Umbilical cord (tissue), 2 donors: ENCODE results near the gene ICAM5. TPM values are rescaled to one million over a fixed set of nuclear protein-coding genes. Genes with fewer than 3 reads are reported as not detected.
"Not testable (repeated sequence)": the region's sequence is repeated elsewhere in the genome, so short reads cannot be mapped to it uniquely, and the experiment has no call there.

Experiments used
- DNase-seq: peaks from one replicate; pipeline ENCODE4 v3.0.0-alpha.2; 2015; ENCODE audit warnings: low spot score
- total RNA-seq: library from RNA; depleted of rRNA; stranded (reverse); fragments of >200 nt; gene quantifications from one replicate; pipeline ENCODE4 v1.2.3, GENCODE V29; 2014; ENCODE audit warnings: low replicate concordance; ENCODE audit not compliant: insufficient read depth

Gene ICAM5
- 3.4 TPM for total RNA-seq

GRCh38 chr19:10289836-10290356, at the start of gene ICAM5:
Gene ICAM5, plus strand, starts transcription at chr19:10289952. Its CDS starts 92 bp downstream, at chr19:10290044.
- no peak for DNase-seq

- DNase-seq: not testable (repeated sequence)
Observed at GRCh38 chr19:10241826-10242449, 47.8 kb upstream of the ICAM5 start.

- no peak for DNase-seq
Observed at GRCh38 chr19:10243606-10244005, 46.1 kb upstream of the ICAM5 start.

- no peak for DNase-seq
Observed at GRCh38 chr19:10245189-10245939, 44.4 kb upstream of the ICAM5 start.

- DNase-seq: no peak
Observed at GRCh38 chr19:10246511-10246910, 43.2 kb upstream of the ICAM5 start.

GRCh38 chr19:10251792-10252694, 37.7 kb upstream of the ICAM5 start, which contains the start of gene MRPL4:
Gene MRPL4, plus strand, starts transcription at chr19:10252214. Its CDS starts 40 bp downstream, at chr19:10252254.
- peak; percentile 100 for DNase-seq

- DNase-seq: no peak
Observed at GRCh38 chr19:10252707-10253106, 37.0 kb upstream of the ICAM5 start.

- no peak for DNase-seq
Observed at GRCh38 chr19:10254244-10254643, 35.5 kb upstream of the ICAM5 start.

GRCh38 chr19:10255358-10255757, 34.4 kb upstream of the ICAM5 start:
- no peak for DNase-seq

- DNase-seq: no peak
Observed at GRCh38 chr19:10256551-10256950, 33.2 kb upstream of the ICAM5 start.

- no peak for DNase-seq
Observed at GRCh38 chr19:10256970-10257615, 32.7 kb upstream of the ICAM5 start.

GRCh38 chr19:10258080-10258710, 31.6 kb upstream of the ICAM5 start:
- no peak for DNase-seq

GRCh38 chr19:10259162-10259905, 30.4 kb upstream of the ICAM5 start:
- peak; percentile 85 for DNase-seq

GRCh38 chr19:10260141-10260584, 29.6 kb upstream of the ICAM5 start:
- DNase-seq: no peak

- no peak for DNase-seq
Observed at GRCh38 chr19:10262771-10263170, 27.0 kb upstream of the ICAM5 start.

GRCh38 chr19:10266706-10267105, 23.0 kb upstream of the ICAM5 start:
- no peak for DNase-seq

GRCh38 chr19:10268071-10268470, 21.7 kb upstream of the ICAM5 start:
- no peak for DNase-seq

GRCh38 chr19:10269333-10270179, 20.2 kb upstream of the ICAM5 start:
- peak; percentile 83 for DNase-seq

- DNase-seq: no peak
Observed at GRCh38 chr19:10270180-10270615, 19.6 kb upstream of the ICAM5 start.
